ENCODE results near the gene CSK. TPM values are rescaled to one million over a fixed set of nuclear protein-coding genes. Genes with fewer than 3 reads are reported as not detected.

Gene CSK
- total and polyA plus RNA-seq, 2 experiments from 2014 or later = 11.0 to 18.0 TPM

DNA sequence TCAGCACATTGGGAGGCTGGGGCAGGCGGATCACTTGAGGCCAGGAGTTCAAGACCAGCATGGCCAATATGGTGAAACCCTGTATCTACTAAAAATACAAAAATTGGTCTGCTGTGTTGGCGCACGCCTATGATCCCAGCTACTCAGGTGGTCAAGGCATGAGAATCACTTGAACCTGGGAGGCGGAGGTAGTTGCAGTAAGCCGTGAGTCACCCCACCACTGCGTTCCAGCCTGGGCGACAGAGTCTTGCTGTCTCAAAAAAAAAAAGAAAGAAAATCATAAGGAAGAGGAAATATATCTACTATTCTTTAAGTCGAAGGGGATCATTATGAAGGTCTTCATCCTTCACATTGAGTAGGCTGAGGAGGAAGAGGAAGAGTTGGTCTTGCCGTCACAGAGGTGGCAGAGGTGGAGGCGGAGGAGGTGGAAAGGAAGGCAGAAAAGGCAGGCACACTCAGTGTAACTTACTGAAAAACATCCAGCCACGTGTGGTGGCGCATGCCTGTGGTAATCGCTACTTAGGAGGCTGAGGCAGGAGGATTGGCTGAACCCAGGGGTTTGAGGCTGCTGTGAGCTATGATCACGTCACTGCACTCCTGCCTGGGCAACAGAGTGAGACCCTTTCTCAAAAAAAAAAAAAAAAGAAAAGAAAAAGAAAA, 14.2 kb downstream of the CSK start:
- TF ChIP-seq EZH2phosphoT487 (IDR thresholded peaks at IDR 0.05; ENCODE audit: insufficient read depth, low read depth) (no peak), EZH2 (IDR thresholded peaks at IDR 0.05; ENCODE audit: insufficient read depth, poor library complexity, severe bottlenecking) (no peak)
- Histone ChIP-seq H3K9me2 (ENCODE audit: insufficient read depth) (no peaks in the 10 kb centered on the region), H3K9ac (no peak overlapping the region), H3F3A (ENCODE audit: insufficient read depth) (peaks cover 5% of the 10 kb centered on the region; the same call in 1 of the 2 replicates), H3K27ac (no peak overlapping the region), H3K27me3 (replicated peaks; ENCODE audit: insufficient read depth) (no peaks in the 10 kb centered on the region), H3K4me1 (ENCODE audit: insufficient read depth) (peaks cover 1% of the 10 kb centered on the region; the same call in 1 of the 2 replicates), H3K4me3 (no peak overlapping the region), H3K79me2 (ENCODE audit: insufficient read depth) (peaks cover 70% of the 10 kb centered on the region), H4K20me1 (ENCODE audit: insufficient read depth) (no peaks in the 10 kb centered on the region), H3K4me2 (ENCODE audit: unreplicated experiment) (no peak overlapping the region), H3K36me3 (ENCODE audit: low read depth) (no peaks in the 10 kb centered on the region), H2AFZ (no peak overlapping the region), H3K9me3 (ENCODE audit: low read depth) (no peaks in the 10 kb centered on the region)
- in situ Hi-C loops (cut with MboI) = no loop called here
- WGBS, 2 experiments (ENCODE audit: low coverage in 1 of 2, low lambda C conversion rate in 2 of 2, missing lambda C conversion rate in 2 of 2) = 94 to 95% methylated on average over 14 of the region's 14 CpGs
- no peak for DNase-seq

DNA sequence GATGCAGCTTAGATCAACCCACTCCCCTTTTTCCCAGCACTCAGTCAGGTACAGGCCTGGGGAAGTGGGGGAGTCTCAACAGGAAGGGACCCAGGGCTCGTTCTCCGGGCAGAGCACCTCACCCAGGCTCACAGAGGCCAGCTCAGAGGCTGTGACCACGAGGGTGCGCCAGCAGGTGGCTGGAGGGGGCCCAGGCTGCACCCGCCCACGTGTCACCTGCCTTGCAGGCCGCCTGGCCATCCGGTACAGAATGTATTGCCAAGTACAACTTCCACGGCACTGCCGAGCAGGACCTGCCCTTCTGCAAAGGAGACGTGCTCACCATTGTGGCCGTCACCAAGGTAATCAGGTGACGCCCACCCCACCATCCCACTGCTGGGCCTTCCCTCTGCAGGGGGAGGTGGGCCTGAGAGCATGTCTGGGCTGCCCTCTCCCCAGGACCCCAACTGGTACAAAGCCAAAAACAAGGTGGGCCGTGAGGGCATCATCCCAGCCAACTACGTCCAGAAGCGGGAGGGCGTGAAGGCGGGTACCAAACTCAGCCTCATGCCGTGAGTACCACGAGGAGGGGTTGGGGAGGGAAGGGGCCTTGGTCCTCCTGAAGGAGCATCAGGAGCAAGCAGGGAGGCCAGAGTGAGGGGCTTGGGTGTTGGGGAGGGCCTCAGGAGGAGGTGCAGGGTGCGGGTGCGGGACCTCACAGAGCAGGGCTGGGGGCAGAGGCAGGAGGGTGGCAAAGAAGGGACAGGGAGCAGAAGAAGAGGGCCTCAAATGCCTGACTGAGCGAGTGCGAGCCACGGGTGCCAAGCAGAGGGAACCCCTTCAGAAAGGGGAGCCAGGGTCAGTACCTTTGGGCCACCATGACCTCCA, 16.7 kb downstream of the CSK start:
- TF ChIP-seq EZH2phosphoT487 (IDR thresholded peaks at IDR 0.05; ENCODE audit: insufficient read depth, low read depth) (no peak), EZH2 (IDR thresholded peaks at IDR 0.05; ENCODE audit: insufficient read depth, poor library complexity, severe bottlenecking) (no peak)
- Histone ChIP-seq H3K79me2 (ENCODE audit: insufficient read depth) (peaks cover 44% of the 10 kb centered on the region), H3K27me3 (replicated peaks; ENCODE audit: insufficient read depth) (no peaks in the 10 kb centered on the region), H3K36me3 (ENCODE audit: low read depth) (no peaks in the 10 kb centered on the region), H3K4me1 (ENCODE audit: insufficient read depth) (no peaks in the 10 kb centered on the region), H3K9me2 (ENCODE audit: insufficient read depth) (no peaks in the 10 kb centered on the region), H3K9me3 (ENCODE audit: low read depth) (no peaks in the 10 kb centered on the region), H3K4me3 (no peak overlapping the region), H2AFZ (no peak overlapping the region), H4K20me1 (ENCODE audit: insufficient read depth) (no peaks in the 10 kb centered on the region), H3K9ac (no peak overlapping the region), H3K27ac (no peak overlapping the region), H3F3A (ENCODE audit: insufficient read depth) (no peaks in the 10 kb centered on the region), H3K4me2 (ENCODE audit: unreplicated experiment) (no peak overlapping the region)
- in situ Hi-C loops (cut with MboI) = no loop called here
- no peak for DNase-seq
- 78 to 83% methylated on average over 19 to 23 of the region's 25 CpGs for WGBS, 2 experiments (ENCODE audit: low coverage in 1 of 2, low lambda C conversion rate in 2 of 2, missing lambda C conversion rate in 2 of 2)

DNA sequence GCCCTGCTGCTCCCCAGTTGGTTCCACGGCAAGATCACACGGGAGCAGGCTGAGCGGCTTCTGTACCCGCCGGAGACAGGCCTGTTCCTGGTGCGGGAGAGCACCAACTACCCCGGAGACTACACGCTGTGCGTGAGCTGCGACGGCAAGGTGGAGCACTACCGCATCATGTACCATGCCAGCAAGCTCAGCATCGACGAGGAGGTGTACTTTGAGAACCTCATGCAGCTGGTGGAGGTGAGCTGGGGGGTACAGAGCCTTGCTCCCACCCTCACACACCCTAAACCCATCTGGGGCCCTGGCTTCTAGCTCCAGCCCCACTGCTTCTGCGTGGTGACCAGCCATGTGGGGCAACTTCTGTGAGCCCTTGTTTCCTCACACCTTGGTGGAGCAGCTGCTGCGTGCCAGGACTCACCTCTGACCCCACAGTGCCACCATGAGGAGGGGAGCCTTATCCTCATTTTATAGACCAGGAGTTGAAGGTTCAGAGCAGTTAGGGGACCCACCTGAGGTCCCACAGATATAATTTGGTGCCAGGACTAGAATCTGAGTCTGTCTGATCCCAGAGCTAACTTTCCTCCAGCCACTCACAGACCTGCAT, 17.5 kb downstream of the CSK start:
- Histone ChIP-seq H3K4me1 (ENCODE audit: insufficient read depth) (no peaks in the 10 kb centered on the region), H3K27ac (no peak overlapping the region), H3K4me2 (ENCODE audit: unreplicated experiment) (no peak overlapping the region), H3K4me3 (no peak overlapping the region), H2AFZ (no peak overlapping the region), H3K79me2 (ENCODE audit: insufficient read depth) (peaks cover 39% of the 10 kb centered on the region), H3K9ac (no peak overlapping the region), H3K36me3 (ENCODE audit: low read depth) (0 out of 2 replicates have a peak, but pooled peaks cover 5% of the 10 kb centered on the region), H3K27me3 (replicated peaks; ENCODE audit: insufficient read depth) (no peaks in the 10 kb centered on the region), H3K9me2 (ENCODE audit: insufficient read depth) (no peaks in the 10 kb centered on the region), H3F3A (ENCODE audit: insufficient read depth) (no peaks in the 10 kb centered on the region), H3K9me3 (ENCODE audit: low read depth) (no peaks in the 10 kb centered on the region), H4K20me1 (ENCODE audit: insufficient read depth) (no peaks in the 10 kb centered on the region)
- in situ Hi-C loops (cut with MboI) = no loop called here
- no peak for DNase-seq
- TF ChIP-seq EZH2phosphoT487 (IDR thresholded peaks at IDR 0.05; ENCODE audit: insufficient read depth, low read depth) (no peak), EZH2 (IDR thresholded peaks at IDR 0.05; ENCODE audit: insufficient read depth, poor library complexity, severe bottlenecking) (no peak)
- 97 to 98% methylated on average over 15 to 16 of the region's 16 CpGs for WGBS, 2 experiments (ENCODE audit: low coverage in 1 of 2, low lambda C conversion rate in 2 of 2, missing lambda C conversion rate in 2 of 2)

DNA sequence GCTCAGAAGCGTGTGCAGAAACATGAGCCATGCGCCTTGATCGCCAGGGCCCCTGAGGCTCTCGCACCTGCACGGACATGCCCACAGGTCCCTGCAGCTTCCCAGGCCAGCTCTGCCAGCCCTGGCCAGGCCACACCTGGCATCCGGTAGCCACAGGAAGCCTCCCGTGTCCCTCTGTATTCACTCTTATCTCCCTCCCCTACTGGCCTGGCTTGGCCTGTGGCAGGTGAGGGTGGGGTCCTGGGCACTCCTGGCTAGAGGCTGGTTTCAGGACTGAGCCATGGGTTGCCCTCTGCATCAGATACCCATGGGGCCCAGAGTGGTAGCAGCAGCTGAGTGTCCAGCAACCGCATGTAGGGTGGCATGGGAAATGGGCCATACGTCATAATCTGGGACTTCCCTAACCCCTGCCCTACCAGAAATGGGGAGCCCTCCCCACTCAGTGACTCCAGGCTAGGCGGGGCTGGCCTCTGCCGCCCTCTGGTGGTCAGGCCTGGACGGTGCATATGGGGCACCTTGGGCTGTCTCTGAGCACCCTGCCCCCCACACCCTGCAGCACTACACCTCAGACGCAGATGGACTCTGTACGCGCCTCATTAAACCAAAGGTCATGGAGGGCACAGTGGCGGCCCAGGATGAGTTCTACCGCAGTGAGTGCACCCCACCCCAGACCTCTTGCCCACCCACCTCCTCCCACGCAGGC, 18.1 kb downstream of the CSK start:
- H3K9ac ChIP-seq = no peak overlapping the region
- 0 out of 2 replicates have a peak, but pooled peaks cover 5% of the 10 kb centered on the region for H3K36me3 ChIP-seq (ENCODE audit: low read depth)
- TF ChIP-seq EZH2phosphoT487 (IDR thresholded peaks at IDR 0.05; ENCODE audit: insufficient read depth, low read depth) (no peak), EZH2 (IDR thresholded peaks at IDR 0.05; ENCODE audit: insufficient read depth, poor library complexity, severe bottlenecking) (no peak)
- H3K4me1 ChIP-seq (ENCODE audit: insufficient read depth) = no peaks in the 10 kb centered on the region
- peaks cover 32% of the 10 kb centered on the region for H3K79me2 ChIP-seq (ENCODE audit: insufficient read depth)
- H2AFZ ChIP-seq = no peak overlapping the region
- in situ Hi-C loops (cut with MboI) = no loop called here
- no peaks in the 10 kb centered on the region for H3F3A ChIP-seq (ENCODE audit: insufficient read depth)
- WGBS, 2 experiments (ENCODE audit: low coverage in 1 of 2, low lambda C conversion rate in 2 of 2, missing lambda C conversion rate in 2 of 2) = 49 to 50% methylated on average over 16 to 18 of the region's 18 CpGs
- no peaks in the 10 kb centered on the region for H3K27me3 ChIP-seq (replicated peaks; ENCODE audit: insufficient read depth)
- no peak overlapping the region for H3K27ac ChIP-seq
- no peaks in the 10 kb centered on the region for H3K9me3 ChIP-seq (ENCODE audit: low read depth)
- H3K9me2 ChIP-seq (ENCODE audit: insufficient read depth) = no peaks in the 10 kb centered on the region
- H4K20me1 ChIP-seq (ENCODE audit: insufficient read depth) = no peaks in the 10 kb centered on the region
- DNase-seq = peak; percentile 70
- no peak overlapping the region for H3K4me2 ChIP-seq (ENCODE audit: unreplicated experiment)
- H3K4me3 ChIP-seq = no peak overlapping the region

All from GM23248 (cell line).